MCF 10A (cell line): ENCODE measurements around the gene DCTN3. TPM values are rescaled to one million over a fixed set of nuclear protein-coding genes. Genes with fewer than 3 reads are reported as not detected.
A peak's percentile ranks its signal among the peaks of the same experiment; 100 is the strongest.

Experiments
- BruUV-seq: library from RNA; stranded (reverse); fragments of 400-500 nt; replicated peaks from 2 replicates; lab custom pipeline; 2021; lab: Mats Ljungman, UMichigan
- CTCF ChIA-PET: fragments of 300-600 bp; sonication (Branson Sonifier 250); formaldehyde crosslinking; extraction: SDS; loops from one replicate; lab custom pipeline; 2021; ENCODE audit warnings: antibody characterized with exemption, inconsistent platforms; lab: Yijun Ruan, JAX
- POLR2A ChIA-PET: fragments of 300-600, 350-650 bp; sonication (Branson Sonifier 250); formaldehyde crosslinking; extraction: SDS; loops from one replicate; lab custom pipeline; 2020; ENCODE audit warnings: antibody characterized with exemption, inconsistent platforms; lab: Yijun Ruan, JAX
- DNase-seq: peaks from one replicate; pipeline ENCODE4 v3.0.0-alpha.2; 2018; ENCODE audit not compliant: unreplicated experiment
- H3K27ac Mint-ChIP-seq: one replicate; pipeline ENCODE4 v1.8.0; 2022; ENCODE audit warnings: mild to moderate bottlenecking, low read depth, mixed read lengths; ENCODE audit not compliant: unreplicated experiment
- H3K27me3 Mint-ChIP-seq: one replicate; pipeline ENCODE4 v1.8.0; 2022; ENCODE audit warnings: mixed read lengths; ENCODE audit not compliant: insufficient read depth, unreplicated experiment
- H3K36me3 Mint-ChIP-seq: one replicate; pipeline ENCODE4 v1.8.0; 2022; ENCODE audit warnings: mild to moderate bottlenecking, moderate library complexity, mixed read lengths; ENCODE audit not compliant: insufficient read depth, unreplicated experiment
- H3K4me1 Mint-ChIP-seq: one replicate; pipeline ENCODE4 v1.8.0; 2022; ENCODE audit warnings: mixed read lengths; ENCODE audit not compliant: insufficient read depth, unreplicated experiment
- H3K4me3 Mint-ChIP-seq: one replicate; pipeline ENCODE4 v1.8.0; 2022; ENCODE audit warnings: mild to moderate bottlenecking, moderate library complexity, mixed read lengths; ENCODE audit not compliant: unreplicated experiment
- H3K9me3 Mint-ChIP-seq: one replicate; pipeline ENCODE4 v1.8.0; 2022; ENCODE audit warnings: mixed read lengths; ENCODE audit not compliant: unreplicated experiment
- CTCF ChIP-seq: fragments of 200-600 bp; IDR thresholded peaks from one replicate; pipeline ENCODE4 v1.8.0; 2022; ENCODE audit warnings: antibody characterized with exemption, mild to moderate bottlenecking; ENCODE audit not compliant: unreplicated experiment
- intact Hi-C: fragments of 100-400 bp; cut with micrococcal nuclease; formaldehyde crosslinking; loops from 2 replicates; pipeline ENCODE4 v1.14.1; 2022
- total RNA-seq: library from RNA; stranded (reverse); gene quantifications from 2 replicates; pipeline ENCODE4 v1.2.3, GENCODE V29; 2022

Gene DCTN3
- total RNA-seq, 1 experiment from 2014 or later: 88.5 TPM

GRCh38 chr9:34648673-34649072 lies 28.4 kb upstream of the DCTN3 start:
- Mint-ChIP-seq H3K36me3 (peaks cover 16% of the 10 kb centered on the region), H3K27ac (no peak overlapping the region), H3K4me1 (peaks cover 38% of the 10 kb centered on the region), H3K4me3 (peak overlapping the region; percentile 28), H3K27me3 (no peaks in the 10 kb centered on the region), H3K9me3 (no peaks in the 10 kb centered on the region)
- intact Hi-C loops: loop anchor here (5.0 kb wide), 1 partner anchor 54 kb away; no protein-coding TSS in a partner anchor
- ChIA-PET CTCF (interaction anchor here (1.0 to 7.9 kb wide), 2 partner anchors 13 to 16 kb away, joined by 4 to 83 read pairs; partner anchors contain the start of gene SIGMAR1), POLR2A (no interaction called here)
- no peak for TF ChIP-seq CTCF
- DNase-seq: no peak
- BruUV-seq: no TSS peak

GRCh38 chr9:34647651-34648050 lies 27.4 kb upstream of the DCTN3 start:
- Mint-ChIP-seq H3K27me3 (no peaks in the 10 kb centered on the region), H3K9me3 (no peaks in the 10 kb centered on the region), H3K36me3 (peaks cover 16% of the 10 kb centered on the region), H3K27ac (peak overlapping the region; percentile 65), H3K4me3 (peak overlapping the region; percentile 84), H3K4me1 (peaks cover 31% of the 10 kb centered on the region)
- no TSS peak for BruUV-seq
- ChIA-PET CTCF (interaction anchor here (0.8 to 7.9 kb wide), 10 partner anchors 12 to 212 kb away, joined by 3 to 83 read pairs (median 5); partner anchors contain the start of genes CCL27, DCTN3 and SIGMAR1), POLR2A (interaction anchor here (0.5 to 3.5 kb wide), 7 partner anchors 9 to 97 kb away, joined by 3 to 48 read pairs (median 7); partner anchors contain the start of genes CCL27, DCTN3 and SIGMAR1)
- intact Hi-C loops: loop anchor here (2.0 to 5.0 kb wide), 2 partner anchors 17 to 55 kb away; no protein-coding TSS in a partner anchor
- no peak for TF ChIP-seq CTCF
- DNase-seq: no peak

GRCh38 chr9:34647084-34647403 lies 26.7 kb upstream of the DCTN3 start:
- Mint-ChIP-seq H3K4me1 (peaks cover 25% of the 10 kb centered on the region), H3K36me3 (peaks cover 16% of the 10 kb centered on the region), H3K9me3 (no peaks in the 10 kb centered on the region), H3K4me3 (peak overlapping the region; percentile 84), H3K27ac (peak overlapping the region; percentile 65), H3K27me3 (no peaks in the 10 kb centered on the region)
- ChIA-PET CTCF (interaction anchor here (0.6 to 7.9 kb wide), 15 partner anchors 11 to 1956 kb away, joined by 3 to 83 read pairs (median 3); partner anchors contain the start of genes CCL27, DCTN3 and SIGMAR1), POLR2A (interaction anchor here (0.8 to 3.5 kb wide), 11 partner anchors 10 to 641 kb away, joined by 3 to 48 read pairs (median 6); partner anchors contain the start of genes CCL27, DCTN3 and SIGMAR1)
- no peak for TF ChIP-seq CTCF
- intact Hi-C loops: loop anchor here (2.0 to 5.0 kb wide), 2 partner anchors 18 to 55 kb away; no protein-coding TSS in a partner anchor
- DNase-seq: no peak
- BruUV-seq: no TSS peak
